H9 (cell line): ENCODE measurements around the gene COL27A1. TPM values are rescaled to one million over a fixed set of nuclear protein-coding genes. Genes with fewer than 3 reads are reported as not detected.

ENCODE experiments used
- DNase-seq: peaks from one replicate; pipeline ENCODE4 v3.0.0-alpha.2; 2017
- H2AFZ ChIP-seq: one replicate; pipeline ENCODE4 v1.6.1; 2013; ENCODE audit warnings: mild to moderate bottlenecking, low read length, control low read depth, moderate library complexity
- H2AK5ac ChIP-seq: 2 replicates; pipeline ENCODE4 v1.6.1; 2013; ENCODE audit warnings: low read length, control low read depth, mixed read lengths; ENCODE audit not compliant: insufficient read length
- H2BK120ac ChIP-seq: one replicate; pipeline ENCODE4 v1.6.1; 2013; ENCODE audit warnings: low read depth, mild to moderate bottlenecking, low read length, control low read depth, inconsistent platforms; ENCODE audit not compliant: poor library complexity, severe bottlenecking
- H2BK12ac ChIP-seq: 2 replicates; pipeline ENCODE4 v1.6.1; 2013; ENCODE audit warnings: low read length, control low read depth, mixed read lengths, low read depth; ENCODE audit not compliant: insufficient read length
- H2BK15ac ChIP-seq: 2 replicates; pipeline ENCODE4 v1.6.1; 2013; ENCODE audit warnings: low read depth, low read length, control low read depth
- H2BK20ac ChIP-seq: one replicate; pipeline ENCODE4 v1.6.1; 2013; ENCODE audit warnings: low read depth, mild to moderate bottlenecking, low read length, control low read depth, inconsistent platforms; ENCODE audit not compliant: poor library complexity, severe bottlenecking
- H2BK5ac ChIP-seq: 2 replicates; pipeline ENCODE4 v1.6.1; 2013; ENCODE audit warnings: low read length, control low read depth, mixed read lengths; ENCODE audit not compliant: insufficient read length
- H3K14ac ChIP-seq: 2 replicates; pipeline ENCODE4 v1.6.1; 2013; ENCODE audit warnings: low read length, control low read depth; ENCODE audit not compliant: insufficient read depth
- H3K18ac ChIP-seq: 2 replicates; pipeline ENCODE4 v1.6.1; 2013; ENCODE audit warnings: low read depth, mild to moderate bottlenecking, mixed read lengths, low read length, control low read depth; ENCODE audit not compliant: insufficient read length
- H3K23ac ChIP-seq: 2 replicates; pipeline ENCODE4 v1.6.1; 2013; ENCODE audit warnings: low read length, control low read depth, mixed read lengths, low read depth; ENCODE audit not compliant: insufficient read length
- H3K23me2 ChIP-seq: 2 replicates; pipeline ENCODE4 v1.6.1; 2013; ENCODE audit warnings: low read depth, mild to moderate bottlenecking, mixed read lengths, low read length, control low read depth; ENCODE audit not compliant: insufficient read length, poor library complexity, severe bottlenecking
- H3K27ac ChIP-seq: 2 replicates; pipeline ENCODE4 v1.5.1; 2013; ENCODE audit warnings: low read length, control low read depth, mixed read lengths, low read depth; ENCODE audit not compliant: insufficient read length
- H3K27me3 ChIP-seq: 2 replicates; pipeline ENCODE4 v1.6.1; 2013; ENCODE audit warnings: low read length, control low read depth, inconsistent platforms; ENCODE audit not compliant: insufficient read depth
- H3K4ac ChIP-seq: 2 replicates; pipeline ENCODE4 v1.6.1; 2013; ENCODE audit warnings: low read depth, mild to moderate bottlenecking, control low read depth, inconsistent platforms, low read length, moderate library complexity
- H3K4me1 ChIP-seq: 2 replicates; pipeline ENCODE4 v1.6.1; 2013; ENCODE audit warnings: low read length, control low read depth, inconsistent platforms; ENCODE audit not compliant: insufficient read depth
- H3K4me2 ChIP-seq: 2 replicates; pipeline ENCODE4 v1.6.1; 2013; ENCODE audit warnings: low read length, control low read depth, mixed read lengths; ENCODE audit not compliant: insufficient read length, insufficient read depth
- H3K56ac ChIP-seq: 2 replicates; pipeline ENCODE4 v1.6.1; 2013; ENCODE audit warnings: low read depth, mild to moderate bottlenecking, mixed read lengths, low read length, control low read depth; ENCODE audit not compliant: insufficient read length
- H3K79me1 ChIP-seq: 2 replicates; pipeline ENCODE4 v1.6.1; 2013; ENCODE audit warnings: low read depth, mild to moderate bottlenecking, moderate library complexity, low read length, control low read depth, inconsistent platforms; ENCODE audit not compliant: insufficient read depth, poor library complexity, severe bottlenecking
- H3K79me2 ChIP-seq: 2 replicates; pipeline ENCODE4 v1.6.1; 2013; ENCODE audit warnings: low read length, control low read depth, inconsistent platforms; ENCODE audit not compliant: insufficient read depth
- H3K9ac ChIP-seq: 2 replicates; pipeline ENCODE4 v1.6.1; 2013; ENCODE audit warnings: low read length, control low read depth, mixed read lengths; ENCODE audit not compliant: insufficient read length; ENCODE audit errors: extremely low read depth
- H3K9me3 ChIP-seq: one replicate; pipeline ENCODE4 v1.6.1; 2013; ENCODE audit warnings: low read depth, low read length, inconsistent platforms; ENCODE audit not compliant: control insufficient read depth
- H3T11ph ChIP-seq: one replicate; pipeline ENCODE4 v1.6.1; 2013; ENCODE audit warnings: mild to moderate bottlenecking, low read length, control low read depth, inconsistent platforms
- H4K20me1 ChIP-seq: one replicate; pipeline ENCODE4 v1.6.1; 2013; ENCODE audit not compliant: control insufficient read depth, insufficient read length, insufficient read depth
- H4K5ac ChIP-seq: 2 replicates; pipeline ENCODE4 v1.6.1; 2013; ENCODE audit warnings: low read depth, mild to moderate bottlenecking, mixed read lengths, low read length, control low read depth; ENCODE audit not compliant: insufficient read length
- H4K8ac ChIP-seq: replicated peaks from 2 replicates; pipeline ENCODE4 v1.6.1; 2013; ENCODE audit warnings: low read length, control low read depth, mixed read lengths, low read depth; ENCODE audit not compliant: insufficient read length
- H4K91ac ChIP-seq: 2 replicates; pipeline ENCODE4 v1.6.1; 2013; ENCODE audit warnings: low read depth, mild to moderate bottlenecking, moderate library complexity, mixed read lengths, low read length, control low read depth; ENCODE audit not compliant: insufficient read length
- H3K27ac Mint-ChIP-seq, 3 experiments: 2 replicates in 2 of 3; 3 replicates in 1 of 3; pipeline ENCODE4 v1.8.0; 2020 to 2021; ENCODE audit warnings: mixed read lengths in 3 of 3, mild to moderate bottlenecking in 1 of 3, moderate library complexity in 1 of 3
- H3K27me3 Mint-ChIP-seq: 2 replicates; pipeline ENCODE4 v1.8.0; 2021; ENCODE audit warnings: low read depth, mild to moderate bottlenecking, moderate library complexity, mixed read lengths
- H3K36me3 Mint-ChIP-seq, 3 experiments: 2 replicates in 2 of 3; 3 replicates in 1 of 3; pipeline ENCODE4 v1.8.0; 2020 to 2021; ENCODE audit warnings: low read depth in 3 of 3, mixed read lengths in 3 of 3; ENCODE audit not compliant: insufficient read depth in 1 of 3
- H3K4me1 Mint-ChIP-seq, 2 experiments: 2 replicates each; pipeline ENCODE4 v1.8.0; 2020; ENCODE audit warnings: mixed read lengths in 2 of 2
- H3K4me3 Mint-ChIP-seq, 2 experiments: 2 replicates in 1 of 2; 3 replicates in 1 of 2; pipeline ENCODE4 v1.8.0; 2020 to 2021; ENCODE audit warnings: mild to moderate bottlenecking in 2 of 2, mixed read lengths in 2 of 2, moderate library complexity in 1 of 2
- H3K9me3 Mint-ChIP-seq, 2 experiments: 2 replicates in 1 of 2; 3 replicates in 1 of 2; pipeline ENCODE4 v1.8.0; 2020; ENCODE audit warnings: mild to moderate bottlenecking in 2 of 2, mixed read lengths in 2 of 2, moderate library complexity in 1 of 2
- CTCF ChIP-seq: fragments of 200-600 bp; sonication (generic); conservative IDR thresholded peaks from 3 replicates; pipeline ENCODE4 v1.8.0; 2021; ENCODE audit warnings: antibody characterized with exemption, mild to moderate bottlenecking
- WGBS: extraction: QIAGEN DNeasy Blood & Tissue Kit; methylation state at CpG from one replicate; pipeline ENCODE4 v1.1.7; 2013; ENCODE audit warnings: missing lambda C conversion rate, low lambda C conversion rate, mixed read lengths; ENCODE audit not compliant: insufficient read length; ENCODE audit errors: extremely low coverage; 5-methylcytosine and 5-hydroxymethylcytosine counted together
- total RNA-seq: library from RNA; stranded (reverse); gene quantifications from 2 replicates; pipeline ENCODE4 v1.2.1, GENCODE V29; 2021

COL27A1 gene
- total RNA-seq, 1 experiment from 2014 or later, result 17.9 TPM

- Histone ChIP-seq H3K79me1 (no peaks in the 10 kb centered on the region), H2AK5ac (no peak overlapping the region), H3K79me2 (no peaks in the 10 kb centered on the region), H3K9me3 (no peaks in the 10 kb centered on the region), H4K91ac (no peak overlapping the region), H3K14ac (no peak overlapping the region), H3K18ac (no peak overlapping the region), H3K4me2 (no peak overlapping the region), H3K23ac (no peak overlapping the region), H3K27ac (no peak overlapping the region), H3K9ac (no peak overlapping the region), H3T11ph (no peak overlapping the region), H2BK20ac (no peak overlapping the region), H3K4ac (no peak overlapping the region), H3K23me2 (no peaks in the 10 kb centered on the region), H3K27me3 (no peaks in the 10 kb centered on the region), H2BK5ac (no peak overlapping the region), H4K8ac (no peak overlapping the region), H3K56ac (no peak overlapping the region), H2AFZ (no peak overlapping the region), H2BK15ac (no peak overlapping the region), H3K4me1 (peaks cover 4% of the 10 kb centered on the region), H4K5ac (no peak overlapping the region), H2BK12ac (no peak overlapping the region), H4K20me1 (no peaks in the 10 kb centered on the region), H2BK120ac (no peak overlapping the region)
- WGBS, result no CpG with 5 or more reads among the region's 15 CpGs
- Mint-ChIP-seq H3K27ac (peak overlapping the region in 1 of 3 experiments; percentile 54; a peak in 1 of 7 replicates), H3K4me1 (peaks cover 14 to 20% of the 10 kb centered on the region in 2 experiments), H3K36me3 (peaks cover 46 to 82% (median 68%) of the 10 kb centered on the region in 3 experiments; a peak in 6 of 7 replicates), H3K9me3 (no peaks in the 10 kb centered on the region), H3K27me3 (no peaks in the 10 kb centered on the region; the same call in 1 of the 2 replicates), H3K4me3 (no peak overlapping the region)
- DNase-seq, result no peak
- TF ChIP-seq CTCF, result no peak
These were observed 192.3 kb downstream of the COL27A1 start for GRCh38 chr9:114347675-114348074.
